LoVo (cell line): Measurements from ENCODE around the gene SPP1.
A peak's percentile ranks its signal among the peaks of the same experiment; 100 is the strongest.
"Not testable (repeated sequence)": the region's sequence is repeated elsewhere in the genome, so short reads cannot be mapped to it uniquely, and the experiment has no call there.

Experiments
- DNase-seq: peaks from one replicate; pipeline ENCODE4 v3.0.0-alpha.2; 2016; ENCODE audit warnings: low spot score

SPP1 gene

GRCh38 chr4:87986508-87986907 is 11.0 kb downstream of the SPP1 start:
- no peak for DNase-seq

- no peak for DNase-seq
These were observed 14.3 kb downstream of the SPP1 start for GRCh38 chr4:87989765-87990164.

DNA sequence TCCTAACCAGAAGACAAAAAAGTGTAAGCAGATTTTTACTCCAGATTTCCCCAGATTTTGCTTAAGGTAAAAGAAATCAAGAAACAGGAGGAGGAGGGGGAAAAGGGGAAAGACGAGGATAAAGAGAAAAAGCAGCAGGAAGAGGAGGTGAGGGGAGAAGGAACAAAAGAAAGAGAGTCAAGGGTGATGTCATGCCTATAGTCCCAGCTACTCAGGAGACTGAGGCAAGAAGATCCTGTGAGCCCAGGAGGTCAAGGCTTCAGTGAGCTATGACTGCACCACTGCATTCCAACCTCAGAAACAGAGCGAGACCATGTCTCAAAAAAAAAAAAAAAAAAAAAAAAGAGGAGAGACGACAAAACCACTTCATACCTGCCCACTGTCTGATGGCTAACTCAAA is 19.9 kb downstream of the SPP1 start:
- no peak for DNase-seq

DNA sequence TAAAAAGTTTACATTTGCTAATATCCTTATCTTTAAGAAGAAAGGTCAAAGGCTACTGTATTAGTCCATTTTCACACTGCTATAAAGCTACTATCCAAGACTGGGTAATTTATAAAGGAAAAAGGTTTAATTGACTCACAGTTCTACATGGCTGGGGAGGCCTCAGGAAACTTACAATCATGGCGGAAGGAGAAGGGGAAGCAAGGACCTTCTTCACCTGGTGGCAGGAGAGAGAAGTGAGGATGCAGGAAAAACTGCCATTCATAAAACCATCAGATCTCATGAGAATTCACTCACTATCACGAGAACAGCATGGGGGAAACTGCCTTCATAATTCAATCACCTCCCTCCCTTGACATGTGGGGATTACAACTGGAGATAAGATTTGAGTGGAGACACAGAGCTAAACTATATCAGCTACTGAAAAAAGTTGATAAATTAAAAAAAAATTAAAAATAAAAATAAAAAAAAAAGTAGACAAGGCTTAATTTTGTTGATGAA is 23.7 kb downstream of the SPP1 start:
- not testable (repeated sequence) for DNase-seq

GRCh38 chr4:88001871-88002270 is 26.4 kb downstream of the SPP1 start:
- no peak for DNase-seq

- no peak for DNase-seq
These were observed 27.3 kb downstream of the SPP1 start for GRCh38 chr4:88002786-88003185.

DNA sequence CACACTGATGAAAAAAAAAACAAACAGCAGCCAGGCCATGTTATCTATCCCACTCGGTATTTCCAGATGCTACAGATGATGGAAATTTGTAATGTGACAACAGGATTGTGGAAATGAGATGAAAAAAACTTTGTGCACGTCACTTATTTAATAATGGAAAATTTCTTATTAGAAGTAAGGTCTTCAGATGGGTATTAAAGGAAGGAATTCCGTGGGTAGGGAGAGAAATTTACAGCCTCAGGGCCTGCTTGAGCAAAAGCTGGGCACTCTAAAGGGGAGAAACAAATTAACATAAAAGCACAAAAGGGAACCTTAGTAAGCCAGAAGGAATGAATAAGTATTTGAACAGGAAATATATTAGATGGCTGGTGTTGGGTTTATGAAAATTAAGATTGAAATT is 27.7 kb downstream of the SPP1 start:
- DNase-seq = no peak

- no peak for DNase-seq
These were observed 29.6 kb downstream of the SPP1 start for GRCh38 chr4:88005076-88005475.

DNA sequence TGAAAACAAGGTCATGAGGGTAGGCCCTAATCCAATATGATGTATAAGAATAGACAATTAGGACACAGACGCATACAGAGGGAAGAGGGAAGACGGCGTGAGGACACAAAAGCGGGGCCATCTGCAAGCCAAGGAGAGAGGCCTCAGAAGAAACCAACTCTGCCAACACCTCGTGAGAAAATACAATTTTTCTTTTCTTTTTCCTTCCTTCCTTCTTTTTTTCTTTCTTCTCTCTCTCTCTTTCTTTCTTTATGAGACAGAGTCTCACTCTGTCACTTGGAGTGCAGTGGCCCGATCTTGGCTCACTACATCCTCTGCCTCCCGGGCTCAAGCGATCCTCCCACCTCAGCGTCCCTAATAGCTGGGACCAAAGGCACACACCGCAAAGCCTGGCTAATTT is 30.4 kb downstream of the SPP1 start:
- no peak for DNase-seq

GRCh38 chr4:88006956-88007303 is 31.4 kb downstream of the SPP1 start:
- DNase-seq = no peak

DNA sequence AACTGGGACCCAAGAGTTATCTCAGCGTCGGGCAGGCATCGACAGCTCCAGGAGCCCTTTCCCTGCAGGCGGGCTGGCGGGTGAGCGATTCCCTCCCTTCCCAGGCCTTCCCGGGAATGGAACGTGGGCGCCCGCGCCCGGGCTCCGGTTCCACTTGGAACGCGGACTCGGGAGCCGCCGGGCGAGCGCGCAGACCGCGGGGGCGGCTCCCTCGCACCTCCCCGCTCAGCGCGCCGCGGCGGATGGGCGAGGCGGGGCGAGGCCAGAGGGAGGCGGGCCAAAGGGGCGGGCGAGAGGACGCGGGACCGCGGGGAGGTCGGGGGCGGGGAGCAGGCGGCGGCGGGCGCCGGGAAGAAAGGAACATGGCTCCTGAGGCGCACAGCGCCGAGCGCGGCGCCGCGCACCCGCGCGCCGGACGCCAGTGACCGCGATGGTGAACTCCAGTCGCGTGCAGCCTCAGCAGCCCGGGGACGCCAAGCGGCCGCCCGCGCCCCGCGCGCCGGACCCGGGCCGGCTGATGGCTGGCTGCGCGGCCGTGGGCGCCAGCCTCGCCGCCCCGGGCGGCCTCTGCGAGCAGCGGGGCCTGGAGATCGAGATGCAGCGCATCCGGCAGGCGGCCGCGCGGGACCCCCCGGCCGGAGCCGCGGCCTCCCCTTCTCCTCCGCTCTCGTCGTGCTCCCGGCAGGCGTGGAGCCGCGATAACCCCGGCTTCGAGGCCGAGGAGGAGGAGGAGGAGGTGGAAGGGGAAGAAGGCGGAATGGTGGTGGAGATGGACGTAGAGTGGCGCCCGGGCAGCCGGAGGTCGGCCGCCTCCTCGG is 32.0 kb downstream of the SPP1 start, which contains the start of gene PKD2:
TSS of gene PKD2 (plus strand) at position 332 of the 818 bp plus-strand sequence. CDS start at position 431, 99 bp downstream.
- DNase-seq = peak; percentile 80

- DNase-seq = peak; percentile 34
These were observed 32.7 kb downstream of the SPP1 start for GRCh38 chr4:88008122-88008742.

GRCh38 chr4:88008743-88009171 is 33.2 kb downstream of the SPP1 start:
- DNase-seq = no peak

- DNase-seq = no peak
These were observed 34.4 kb downstream of the SPP1 start for GRCh38 chr4:88009871-88010270.

- no peak for DNase-seq
These were observed 35.5 kb downstream of the SPP1 start for GRCh38 chr4:88010966-88011365.

- no peak for DNase-seq
These were observed 37.1 kb downstream of the SPP1 start for GRCh38 chr4:88012647-88013046.

- no peak for DNase-seq
These were observed 38.9 kb downstream of the SPP1 start for GRCh38 chr4:88014386-88014905.

DNA sequence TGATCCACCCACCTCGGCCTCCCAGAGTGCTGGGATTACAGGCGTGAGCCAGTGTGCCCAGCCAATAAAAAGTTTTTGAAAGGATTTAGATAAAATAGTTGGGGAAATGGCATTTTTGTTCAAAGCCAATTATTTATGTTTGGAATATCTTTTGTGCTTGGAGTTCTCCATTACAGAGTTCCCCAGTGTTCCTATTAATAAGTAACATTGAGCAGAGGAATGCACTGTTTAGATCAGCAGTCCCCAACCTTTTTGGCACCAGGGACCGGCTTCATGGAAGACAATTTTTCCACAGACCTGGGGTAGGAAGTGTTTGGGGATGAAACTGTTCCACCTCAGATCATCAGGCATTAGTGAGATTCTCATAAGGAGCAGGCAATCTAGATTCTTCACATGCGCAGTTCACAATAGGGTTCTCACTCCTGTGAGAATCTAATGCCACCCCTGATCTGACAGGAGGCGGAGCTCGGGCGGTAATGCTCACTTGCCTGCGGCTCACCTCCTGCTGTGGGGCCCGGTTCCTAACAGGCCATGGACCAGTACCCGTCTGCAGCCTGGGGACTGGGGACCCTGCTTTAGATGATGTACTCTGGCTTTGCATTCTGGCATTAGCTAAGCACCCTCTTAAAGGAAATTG is 40.3 kb downstream of the SPP1 start:
- no peak for DNase-seq

DNA sequence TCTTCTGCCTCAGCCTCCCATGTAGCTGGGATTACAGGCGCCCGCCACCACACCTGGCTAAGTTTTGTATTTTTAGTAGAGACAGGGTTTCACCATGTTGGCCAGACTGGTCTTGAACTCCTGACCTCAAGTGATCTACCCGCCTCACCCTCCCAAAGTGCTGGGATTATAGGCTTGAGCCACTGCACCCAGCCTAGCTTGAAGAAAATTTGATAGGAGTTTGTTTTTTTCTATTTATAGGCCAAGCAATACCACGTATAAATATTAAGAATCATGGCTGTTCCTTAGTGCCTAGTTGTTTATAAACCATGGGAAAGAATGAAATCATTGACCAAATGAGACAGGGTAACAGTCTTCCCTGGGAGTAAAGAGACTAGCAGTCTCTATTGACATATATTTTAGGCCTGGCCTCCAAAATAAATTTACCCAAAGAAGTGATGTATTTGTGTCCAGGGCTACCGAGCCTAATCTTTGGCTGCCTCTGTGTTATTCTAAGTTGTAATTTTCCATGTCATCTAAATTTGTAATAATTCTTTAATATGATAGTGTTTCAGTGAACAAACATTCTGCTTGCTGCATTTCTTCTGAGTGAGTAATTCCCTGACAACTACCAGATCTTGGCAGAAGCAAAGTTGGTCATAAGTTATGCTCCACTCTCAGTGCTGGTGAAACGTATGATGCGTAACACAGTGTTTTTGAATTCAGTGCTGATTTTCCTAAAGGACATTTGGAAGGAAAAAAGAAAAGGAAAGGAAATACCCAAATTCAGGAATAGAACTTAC is 42.2 kb downstream of the SPP1 start:
- no peak for DNase-seq

DNA sequence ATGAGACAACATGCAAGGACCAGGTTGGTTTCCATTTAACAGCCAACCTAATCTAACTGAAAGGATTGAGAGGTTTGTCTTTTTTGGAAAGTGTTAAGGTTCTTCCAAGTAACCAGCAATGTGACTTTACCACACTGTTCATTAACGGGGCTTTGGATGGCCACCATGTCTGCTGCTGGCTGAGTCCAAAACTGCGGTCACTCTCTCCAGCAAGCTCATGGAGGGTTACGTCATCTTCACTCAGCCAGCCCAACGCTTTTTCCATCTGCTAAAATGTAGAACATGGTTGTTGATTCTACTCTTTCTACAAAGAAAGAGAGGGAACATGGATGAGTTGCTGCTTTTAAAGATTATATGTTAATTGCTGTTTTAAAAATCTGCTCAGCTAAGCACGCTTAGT is 43.0 kb downstream of the SPP1 start:
- no peak for DNase-seq

- DNase-seq = no peak
These were observed 46.3 kb downstream of the SPP1 start for GRCh38 chr4:88021824-88022223.

GRCh38 chr4:88022289-88022688 is 46.8 kb downstream of the SPP1 start:
- DNase-seq = no peak
